T-helper 17 cell (primary cell): ENCODE results near the gene CELF2. TPM values are rescaled to one million over a fixed set of nuclear protein-coding genes. Genes with fewer than 3 reads are reported as not detected.

Experiments used
- ATAC-seq: fragments of 150-1000 bp; cut with Tn5 transposase; 2 replicates; pipeline ENCODE4 v1.10.0; 2021; ENCODE audit warnings: mild to moderate bottlenecking, moderate library complexity
- DNase-seq, 3 donors: peaks; one replicate each; pipeline versions ENCODE4 v3.0.0 to v3.0.0-alpha.2; 2020 to 2021
- H3K9me3 ChIP-seq: one replicate; pipeline ENCODE4 v1.7.0; 2013; ENCODE audit warnings: low read length, mild to moderate bottlenecking; ENCODE audit not compliant: control insufficient read depth, poor library complexity, severe bottlenecking
- H3K27ac Mint-ChIP-seq: one replicate; pipeline ENCODE4 v1.8.0; 2022; ENCODE audit warnings: mild to moderate bottlenecking, moderate library complexity, mixed read lengths
- H3K27me3 Mint-ChIP-seq: one replicate; pipeline ENCODE4 v1.8.0; 2022; ENCODE audit warnings: mixed read lengths
- H3K36me3 Mint-ChIP-seq: one replicate; pipeline ENCODE4 v1.8.0; 2022; ENCODE audit warnings: low read depth, mixed read lengths
- H3K4me1 Mint-ChIP-seq: one replicate; pipeline ENCODE4 v1.8.0; 2022; ENCODE audit warnings: mild to moderate bottlenecking, mixed read lengths
- H3K4me3 Mint-ChIP-seq: one replicate; pipeline ENCODE4 v1.8.0; 2022; ENCODE audit warnings: mild to moderate bottlenecking, moderate library complexity, mixed read lengths
- total RNA-seq, 4 donors: library from RNA in 2 of 4; stranded (reverse) in 2 of 4; gene quantifications; one replicate each; pipeline ENCODE4 v1.2.3 and lab custom pipeline; 2022 to 2026

CELF2 gene
- total RNA-seq, 2 donors from 2014 or later = 201 to 202 TPM

DNA sequence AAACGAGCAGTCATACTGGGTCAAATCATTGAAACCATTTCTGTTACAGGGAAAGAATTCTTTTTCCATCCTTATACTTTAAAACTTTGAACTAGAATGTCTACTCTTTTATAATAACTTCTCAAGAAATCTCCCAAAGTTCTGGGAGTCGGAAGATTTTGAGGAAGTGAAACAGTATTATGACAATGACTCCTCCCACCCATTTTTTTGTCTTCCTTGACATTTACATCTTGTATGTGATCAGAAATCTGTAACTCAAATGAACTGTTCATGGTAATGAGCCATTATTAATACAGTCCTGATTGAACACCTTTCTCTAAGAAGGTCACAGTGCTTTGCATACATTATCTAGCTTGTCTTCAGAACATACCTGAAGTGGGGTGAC lies 227.4 kb downstream of the CELF2 start:
- peaks cover 48% of the 10 kb centered on the region for H3K4me1 Mint-ChIP-seq
- ATAC-seq (no peak), DNase-seq (no peak)
- no peak overlapping the region for H3K27ac Mint-ChIP-seq
- no peak overlapping the region for H3K4me3 Mint-ChIP-seq
- H3K9me3 ChIP-seq = no peaks in the 10 kb centered on the region
- H3K36me3 Mint-ChIP-seq = peaks cover 5% of the 10 kb centered on the region
- no peaks in the 10 kb centered on the region for H3K27me3 Mint-ChIP-seq

DNA sequence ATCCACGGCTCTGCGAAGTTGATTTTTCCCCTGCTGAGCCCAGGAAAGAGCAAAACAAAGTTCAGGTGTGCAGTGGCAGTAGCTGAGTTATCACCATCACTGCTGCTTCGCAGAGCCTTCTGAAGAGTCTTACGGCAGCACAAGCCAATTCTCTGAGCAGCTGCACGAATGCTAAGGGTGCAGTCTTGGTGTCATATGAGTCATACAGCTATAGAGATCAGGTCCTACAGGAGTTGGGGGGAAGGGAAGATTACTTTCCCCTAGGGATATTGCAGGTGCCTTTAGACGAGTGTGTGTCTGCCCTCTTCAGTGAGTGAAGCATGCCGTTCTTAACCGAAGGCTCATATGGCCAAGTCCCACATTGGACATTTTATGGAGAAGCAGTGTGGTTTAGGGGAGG lies 227.8 kb downstream of the CELF2 start:
- Mint-ChIP-seq H3K27me3 (no peaks in the 10 kb centered on the region), H3K27ac (no peak overlapping the region), H3K4me3 (no peak overlapping the region), H3K36me3 (peaks cover 5% of the 10 kb centered on the region), H3K4me1 (peaks cover 45% of the 10 kb centered on the region)
- DNase-seq (no peak), ATAC-seq (peak; percentile 37)
- no peaks in the 10 kb centered on the region for H3K9me3 ChIP-seq

DNA sequence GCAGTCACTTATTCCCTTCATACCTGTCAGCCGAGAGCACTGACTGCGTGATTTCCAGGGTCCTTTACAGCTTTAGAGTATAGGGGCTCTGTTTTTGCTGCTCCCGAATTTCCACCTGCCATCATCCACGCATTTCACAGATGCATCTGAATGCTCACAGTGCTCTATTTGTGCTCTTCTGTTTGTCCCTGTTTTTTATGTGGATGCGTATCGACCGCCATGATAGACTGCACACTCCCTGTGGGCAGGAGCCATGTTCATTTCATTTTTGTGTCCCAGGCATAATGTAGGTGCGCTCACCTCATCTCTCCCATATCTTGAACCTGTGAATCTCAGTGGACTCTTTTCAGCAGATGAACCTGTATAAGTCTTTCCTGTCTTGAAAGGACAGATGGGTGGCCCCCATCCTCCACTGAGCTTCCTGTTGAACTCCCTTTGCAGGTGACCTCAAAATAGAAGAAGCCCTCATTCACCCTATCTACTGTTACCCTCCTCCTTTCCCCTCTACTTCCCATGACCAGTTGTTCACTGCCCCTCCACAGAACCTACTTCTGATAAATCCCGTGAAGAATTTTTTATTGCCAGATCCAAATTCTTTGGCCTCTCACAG lies 228.4 kb downstream of the CELF2 start:
- no peak overlapping the region for H3K4me3 Mint-ChIP-seq
- H3K27me3 Mint-ChIP-seq = no peaks in the 10 kb centered on the region
- no peak overlapping the region for H3K27ac Mint-ChIP-seq
- no peaks in the 10 kb centered on the region for H3K9me3 ChIP-seq
- peaks cover 41% of the 10 kb centered on the region for H3K4me1 Mint-ChIP-seq
- no peak for ATAC-seq
- H3K36me3 Mint-ChIP-seq = peaks cover 5% of the 10 kb centered on the region
- no peak for DNase-seq

DNA sequence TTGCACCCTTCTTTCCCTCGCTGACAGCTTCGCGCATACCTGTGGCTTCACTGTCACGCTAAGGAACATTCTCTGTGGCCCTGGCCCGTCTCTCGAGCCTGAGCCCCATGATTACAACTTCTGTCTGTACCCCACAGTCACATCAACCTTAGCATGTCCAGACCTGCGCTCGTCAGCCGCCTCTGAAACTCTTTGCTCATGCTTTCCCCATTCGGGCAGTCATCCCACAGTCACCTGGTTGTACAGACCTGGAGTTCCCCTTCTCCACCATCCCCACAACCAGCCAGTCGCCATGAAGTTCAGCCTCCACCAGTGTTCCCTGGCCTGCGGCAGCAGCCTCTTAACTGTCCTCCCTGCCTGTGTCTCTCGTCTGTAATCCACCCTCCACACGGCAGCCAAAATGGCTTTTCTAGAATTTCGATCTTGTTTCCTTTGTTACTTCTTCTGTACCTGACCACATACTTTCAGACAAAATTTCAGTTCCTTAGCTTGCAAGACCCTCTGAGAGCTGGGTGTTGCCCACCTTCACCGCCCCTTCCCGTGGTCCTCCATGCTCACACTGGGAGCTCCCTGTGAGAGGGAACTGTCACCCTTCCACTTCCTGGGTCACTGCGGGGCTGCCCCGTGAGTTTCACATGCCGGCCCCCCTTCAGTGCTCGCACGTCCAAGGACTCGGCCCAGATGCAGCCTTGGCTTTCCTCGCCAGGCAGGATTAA lies 229.2 kb downstream of the CELF2 start:
- no peak for DNase-seq
- no peak overlapping the region for H3K27ac Mint-ChIP-seq
- no peaks in the 10 kb centered on the region for H3K27me3 Mint-ChIP-seq
- ATAC-seq = no peak
- no peaks in the 10 kb centered on the region for H3K9me3 ChIP-seq
- H3K36me3 Mint-ChIP-seq = peaks cover 5% of the 10 kb centered on the region
- H3K4me3 Mint-ChIP-seq = no peak overlapping the region
- peaks cover 39% of the 10 kb centered on the region for H3K4me1 Mint-ChIP-seq

DNA sequence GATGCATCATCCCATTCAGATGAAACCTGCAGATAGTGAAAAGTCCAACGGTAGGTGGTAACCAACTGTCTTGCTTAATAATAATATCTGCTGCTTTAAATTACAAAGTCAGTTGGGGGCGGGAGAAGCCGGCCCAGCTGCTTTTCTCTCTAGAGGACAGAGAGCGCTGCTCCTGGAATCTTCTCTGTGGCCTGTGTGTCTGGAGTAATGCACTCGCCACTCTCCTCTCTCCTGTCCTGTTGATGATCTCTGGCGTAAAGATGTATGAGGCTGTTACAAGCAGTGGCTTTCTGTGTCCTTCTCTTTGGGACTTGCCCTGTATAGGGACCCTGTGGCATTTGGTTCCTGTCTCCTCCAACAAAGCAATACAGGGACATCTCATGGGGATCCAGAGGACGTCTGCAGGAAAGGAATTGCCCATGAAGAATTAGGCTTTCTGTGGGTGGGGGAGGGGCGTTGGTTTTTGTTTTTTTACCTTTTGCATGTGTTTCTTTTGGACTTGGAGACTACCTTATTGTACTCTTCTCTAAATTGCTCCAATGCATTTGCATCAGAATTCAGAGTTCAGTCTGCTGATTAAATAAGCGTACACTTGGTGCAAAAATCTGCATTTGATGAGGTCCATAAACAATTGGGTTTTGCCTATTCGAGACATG lies 231.6 kb downstream of the CELF2 start:
- no peak for DNase-seq
- no peaks in the 10 kb centered on the region for H3K9me3 ChIP-seq
- H3K4me3 Mint-ChIP-seq = no peak overlapping the region
- peak overlapping the region; percentile 49 for H3K27ac Mint-ChIP-seq
- H3K27me3 Mint-ChIP-seq = no peaks in the 10 kb centered on the region
- peaks cover 25% of the 10 kb centered on the region for H3K4me1 Mint-ChIP-seq
- H3K36me3 Mint-ChIP-seq = peaks cover 5% of the 10 kb centered on the region
- ATAC-seq = no peak

DNA sequence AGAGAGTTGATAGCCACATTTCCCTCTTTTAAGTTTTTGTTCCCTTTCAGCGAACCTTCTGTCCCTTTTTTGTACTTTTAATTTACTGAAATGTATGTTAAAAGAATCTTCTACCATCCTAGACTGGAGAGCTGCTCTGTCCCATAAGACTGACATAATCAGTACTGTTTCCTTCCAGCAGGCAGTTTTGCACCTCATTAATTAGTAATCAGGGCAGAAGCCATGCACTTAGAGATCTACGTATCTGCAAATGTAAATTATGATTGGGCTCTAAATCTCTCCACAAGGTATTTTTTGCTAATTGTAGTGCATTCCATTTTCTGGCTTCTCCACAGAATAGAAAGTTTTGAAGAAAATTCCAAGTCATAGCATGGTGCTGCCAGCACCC lies 232.1 kb downstream of the CELF2 start:
- peak overlapping the region; percentile 49 for H3K27ac Mint-ChIP-seq
- ATAC-seq = no peak
- no peak for DNase-seq
- H3K4me1 Mint-ChIP-seq = peaks cover 28% of the 10 kb centered on the region
- no peaks in the 10 kb centered on the region for H3K27me3 Mint-ChIP-seq
- H3K9me3 ChIP-seq = no peaks in the 10 kb centered on the region
- peaks cover 5% of the 10 kb centered on the region for H3K36me3 Mint-ChIP-seq
- H3K4me3 Mint-ChIP-seq = no peak overlapping the region

DNA sequence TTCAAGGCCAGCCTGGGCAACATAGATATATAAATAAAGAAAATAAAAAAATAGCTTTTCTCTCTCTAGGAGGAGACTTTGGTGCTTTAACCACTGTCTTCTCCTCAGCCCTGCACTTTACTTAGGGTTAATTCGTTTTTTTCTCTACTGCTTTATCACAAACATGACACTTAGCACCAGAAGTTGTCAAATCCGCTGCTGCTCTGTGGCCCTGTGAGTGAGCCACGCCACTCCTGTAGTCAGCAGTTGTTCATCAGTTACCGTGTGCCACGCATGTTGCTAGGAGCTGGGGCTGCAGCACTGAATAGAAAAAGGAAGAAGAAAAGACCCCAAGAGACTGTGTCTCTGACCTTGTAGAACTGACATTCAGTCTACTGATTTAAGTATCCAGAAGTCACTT lies 232.6 kb downstream of the CELF2 start:
- Mint-ChIP-seq H3K4me1 (peaks cover 32% of the 10 kb centered on the region), H3K27ac (peak overlapping the region; percentile 49), H3K4me3 (no peak overlapping the region), H3K27me3 (no peaks in the 10 kb centered on the region), H3K36me3 (peaks cover 5% of the 10 kb centered on the region)
- no peaks in the 10 kb centered on the region for H3K9me3 ChIP-seq
- ATAC-seq (no peak), DNase-seq (no peak)

DNA sequence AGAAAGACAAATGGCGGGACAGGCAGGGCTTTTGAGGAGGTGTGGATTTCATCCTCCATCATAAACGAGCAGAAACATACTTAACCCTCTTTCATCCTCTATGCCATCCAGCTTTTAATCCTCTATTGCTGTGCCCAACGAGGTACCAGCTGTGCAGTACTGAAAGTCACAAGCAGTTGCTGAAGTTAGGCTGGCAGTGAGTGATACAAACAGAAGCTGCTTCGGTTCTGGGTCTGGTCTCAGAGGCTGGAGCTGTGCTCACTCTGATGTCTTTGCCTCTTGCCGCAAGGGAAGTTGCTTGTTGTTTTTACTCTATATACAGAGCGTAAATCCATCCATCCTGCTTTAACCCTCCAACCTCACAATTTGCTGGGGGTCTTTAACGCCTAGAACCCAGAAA lies 235.2 kb downstream of the CELF2 start:
- Mint-ChIP-seq H3K27me3 (no peaks in the 10 kb centered on the region), H3K36me3 (peaks cover 5% of the 10 kb centered on the region), H3K27ac (peak overlapping the region; percentile 56), H3K4me3 (peak overlapping the region; percentile 72), H3K4me1 (peaks cover 46% of the 10 kb centered on the region)
- DNase-seq = no peak
- no peaks in the 10 kb centered on the region for H3K9me3 ChIP-seq
- ATAC-seq = no peak

DNA sequence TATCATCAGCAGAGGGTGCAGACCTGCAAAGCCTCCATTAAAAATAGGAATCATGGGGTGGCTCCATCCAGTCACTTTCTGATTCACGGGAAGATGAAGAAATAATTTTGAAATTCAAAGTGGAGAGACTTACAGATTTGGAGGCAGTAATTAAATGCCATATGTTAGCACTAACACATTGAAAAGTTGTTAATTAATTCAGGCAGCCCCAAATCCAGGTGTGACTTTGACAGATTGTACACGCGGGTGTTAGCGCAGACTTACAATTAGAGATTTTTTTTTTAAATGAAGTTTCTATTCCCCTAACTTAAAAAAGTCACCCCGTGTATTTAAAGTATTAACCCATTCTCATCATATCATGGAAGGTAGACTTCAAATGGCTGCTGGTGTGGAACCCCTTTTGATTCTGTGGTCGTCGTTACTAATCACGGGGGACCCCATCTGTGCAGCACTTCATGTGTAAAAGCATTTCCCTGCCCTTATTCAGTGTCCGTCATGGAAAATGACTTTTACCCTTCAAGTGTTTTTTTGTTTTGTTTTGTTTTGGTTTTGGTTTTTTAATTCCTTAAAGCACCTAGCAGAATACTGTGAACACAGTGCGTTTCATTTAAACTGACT lies 235.8 kb downstream of the CELF2 start:
- Mint-ChIP-seq H3K27me3 (no peaks in the 10 kb centered on the region), H3K27ac (peak overlapping the region; percentile 91), H3K4me1 (peaks cover 49% of the 10 kb centered on the region), H3K36me3 (peaks cover 8% of the 10 kb centered on the region), H3K4me3 (peak overlapping the region; percentile 72)
- H3K9me3 ChIP-seq = no peaks in the 10 kb centered on the region
- DNase-seq = no peak
- ATAC-seq = no peak

DNA sequence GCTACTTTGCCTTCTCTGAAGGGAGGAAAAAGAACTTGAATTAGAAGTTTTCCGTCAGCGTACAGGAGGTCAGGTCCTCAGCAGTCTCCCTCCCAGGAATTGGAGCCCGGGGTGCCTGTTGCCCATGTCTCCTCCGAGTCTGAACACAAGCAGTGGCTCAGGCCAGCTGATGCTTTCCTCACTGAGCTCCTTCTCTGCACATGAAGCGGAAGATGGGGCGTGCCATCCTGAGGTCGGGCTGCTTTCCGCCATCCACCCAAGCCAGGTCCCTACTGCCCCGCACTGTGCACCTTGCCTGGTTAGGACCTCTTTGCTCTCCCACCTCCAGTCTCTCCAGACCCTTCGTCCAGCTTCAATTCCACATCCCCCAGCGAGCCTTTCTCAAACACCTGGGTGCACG lies 237.5 kb downstream of the CELF2 start:
- Mint-ChIP-seq H3K36me3 (peaks cover 4% of the 10 kb centered on the region), H3K4me3 (peak overlapping the region; percentile 57)
- ATAC-seq = no peak

DNA sequence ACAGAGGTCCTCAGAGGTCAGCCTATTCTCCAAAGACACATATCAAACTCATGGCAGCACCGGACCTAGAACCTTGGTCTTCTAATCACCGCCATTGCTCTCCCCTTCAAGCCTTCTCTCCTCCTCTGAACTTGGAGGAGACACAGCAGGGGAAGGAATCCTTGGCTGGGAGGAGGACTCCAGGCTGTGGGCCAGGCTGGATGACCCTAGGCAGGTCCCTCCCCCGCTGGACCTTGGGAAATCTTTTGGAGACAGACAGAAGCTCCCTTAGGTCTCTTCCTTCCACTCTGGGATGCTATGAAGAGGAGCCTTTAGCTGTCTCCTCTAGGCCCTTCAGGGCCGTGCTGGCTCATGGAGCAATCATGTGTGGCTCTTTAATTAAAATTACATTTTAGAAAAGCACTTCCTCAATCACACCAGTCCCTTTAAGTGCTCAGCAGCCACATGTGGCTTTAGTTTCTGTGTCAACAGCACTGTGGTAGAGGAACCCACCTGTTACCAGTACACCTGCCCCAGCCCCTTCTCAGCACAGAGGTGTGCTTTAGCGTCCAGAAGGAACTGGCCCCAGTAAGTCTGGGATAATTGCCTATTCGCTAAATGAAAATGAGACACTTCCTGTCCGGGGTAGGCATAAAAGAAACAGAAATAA lies 238.2 kb downstream of the CELF2 start:
- Mint-ChIP-seq H3K27me3 (no peaks in the 10 kb centered on the region), H3K4me3 (peak overlapping the region; percentile 57), H3K36me3 (peaks cover 4% of the 10 kb centered on the region), H3K27ac (peak overlapping the region; percentile 91), H3K4me1 (peaks cover 53% of the 10 kb centered on the region)
- DNase-seq (no peak), ATAC-seq (no peak)
- no peaks in the 10 kb centered on the region for H3K9me3 ChIP-seq

More for the DNA sequence above, 237.5 kb downstream of the CELF2 start:
- no peaks in the 10 kb centered on the region for H3K27me3 Mint-ChIP-seq
- H3K27ac Mint-ChIP-seq = peak overlapping the region; percentile 91
- peaks cover 49% of the 10 kb centered on the region for H3K4me1 Mint-ChIP-seq
- no peak for DNase-seq
- H3K9me3 ChIP-seq = no peaks in the 10 kb centered on the region

DNA sequence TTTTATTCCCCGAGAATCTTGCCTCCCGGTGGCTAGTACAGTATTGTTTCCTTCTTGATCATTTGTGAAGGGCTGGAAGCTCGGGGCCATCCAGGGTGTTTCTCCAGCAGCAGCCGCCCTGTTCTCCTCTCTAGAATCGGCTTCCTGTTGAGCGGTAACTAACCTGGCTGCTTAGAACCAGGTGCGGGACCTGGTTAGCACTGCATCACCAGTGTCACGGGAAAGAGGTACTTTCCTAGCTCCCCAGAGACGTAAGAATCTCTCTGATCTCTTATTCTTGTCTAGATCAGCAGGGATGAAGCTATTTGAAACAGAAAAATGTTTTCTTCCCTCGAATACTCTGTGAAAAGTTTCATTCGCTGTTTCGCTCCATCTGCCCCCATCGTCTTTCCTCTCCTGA lies 239.2 kb downstream of the CELF2 start:
- no peaks in the 10 kb centered on the region for H3K9me3 ChIP-seq
- Mint-ChIP-seq H3K4me3 (peak overlapping the region; percentile 50), H3K36me3 (peaks cover 4% of the 10 kb centered on the region), H3K27ac (peak overlapping the region; percentile 91), H3K4me1 (peaks cover 55% of the 10 kb centered on the region), H3K27me3 (no peaks in the 10 kb centered on the region)
- DNase-seq (no peak), ATAC-seq (peak; percentile 82)
